ENCODE data around the gene VEGFC.

VEGFC gene

DNA sequence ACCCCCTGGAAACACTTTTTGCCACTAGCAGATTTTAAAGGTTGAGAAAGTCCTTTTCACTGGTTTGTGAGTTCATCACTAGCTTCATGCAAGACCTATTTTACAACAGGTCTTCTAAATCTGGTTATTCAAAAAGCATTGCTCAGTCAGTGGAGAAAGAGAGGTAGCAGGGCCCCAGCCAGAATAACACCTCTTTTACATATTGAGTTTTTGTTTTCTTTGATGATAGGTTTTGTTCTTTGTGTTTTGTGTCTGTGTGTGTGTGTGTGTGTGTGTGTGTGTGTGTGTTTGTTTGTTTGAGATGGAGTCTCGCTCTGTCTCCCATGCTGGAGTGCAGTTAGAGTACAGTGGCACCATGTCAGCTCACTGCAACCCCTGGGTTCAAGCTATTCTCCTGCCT is 2.7 kb upstream of the VEGFC start:
- DNase-seq, result no peak

DNA sequence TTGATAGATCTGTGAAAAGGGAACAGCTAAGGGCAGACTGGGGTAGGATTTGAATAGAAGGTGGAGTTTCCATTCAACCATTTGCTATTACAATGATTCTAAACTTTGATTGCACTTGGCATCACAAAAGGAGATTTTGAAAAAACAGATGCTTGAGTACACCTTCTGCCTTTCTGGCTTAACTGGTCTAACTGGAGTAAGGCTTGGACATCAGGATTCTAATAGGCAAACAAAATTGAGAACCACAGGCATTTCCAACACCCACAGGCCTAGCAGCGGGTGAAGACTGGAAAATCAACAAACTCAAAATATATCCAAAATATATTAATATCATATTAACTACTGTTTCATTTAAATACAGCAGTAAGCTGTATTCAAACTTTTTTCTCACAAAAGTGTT is 1.9 kb upstream of the VEGFC start:
- no peak for DNase-seq

DNA sequence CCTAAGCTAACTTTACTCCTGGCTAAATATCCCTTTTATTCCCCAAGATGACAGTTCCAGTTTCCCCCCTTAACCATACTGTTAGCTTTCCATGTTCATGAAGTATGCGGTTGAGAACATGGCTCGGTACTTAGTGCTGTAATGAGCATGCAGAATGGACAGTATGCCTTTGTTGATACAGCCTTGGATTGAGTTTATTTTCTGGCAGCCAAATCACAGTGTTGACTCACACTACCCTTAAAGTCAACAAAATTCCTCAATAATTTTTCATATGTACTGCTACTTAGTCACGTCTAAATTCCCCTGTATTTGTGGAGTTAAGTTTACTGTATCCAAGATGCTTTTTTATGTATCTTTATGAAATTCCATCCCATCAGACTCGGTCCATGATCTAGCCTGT is 1.4 kb upstream of the VEGFC start:
- no peak for DNase-seq

DNA sequence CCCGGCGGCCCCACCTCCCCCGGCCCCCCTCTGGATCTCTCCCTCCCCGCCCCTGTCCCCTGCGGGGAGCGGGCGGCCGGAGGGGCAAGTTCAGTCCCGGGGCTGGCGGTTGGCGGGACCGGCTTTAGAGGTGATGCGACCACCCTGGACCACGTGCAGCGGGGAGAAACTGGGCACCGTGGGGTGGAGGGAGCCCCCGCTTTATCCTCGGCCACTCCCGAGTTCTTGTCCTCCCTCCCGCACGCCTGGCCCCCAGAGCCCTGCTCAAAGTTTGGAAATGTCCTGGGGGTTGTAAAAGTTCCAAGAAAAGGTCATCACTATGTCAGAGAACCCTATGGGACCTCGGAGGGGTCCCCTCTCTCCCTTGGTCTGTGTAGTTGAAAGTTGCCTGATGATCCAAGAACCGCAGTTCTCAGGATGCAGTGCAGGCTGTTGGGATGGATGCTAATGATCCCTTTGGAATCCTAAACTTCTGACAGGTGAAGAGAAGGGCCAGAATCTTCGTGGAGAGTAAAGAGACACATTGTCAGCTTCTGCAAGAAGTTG is 411 bp upstream of the VEGFC start:
- DNase-seq, result no peak

DNA sequence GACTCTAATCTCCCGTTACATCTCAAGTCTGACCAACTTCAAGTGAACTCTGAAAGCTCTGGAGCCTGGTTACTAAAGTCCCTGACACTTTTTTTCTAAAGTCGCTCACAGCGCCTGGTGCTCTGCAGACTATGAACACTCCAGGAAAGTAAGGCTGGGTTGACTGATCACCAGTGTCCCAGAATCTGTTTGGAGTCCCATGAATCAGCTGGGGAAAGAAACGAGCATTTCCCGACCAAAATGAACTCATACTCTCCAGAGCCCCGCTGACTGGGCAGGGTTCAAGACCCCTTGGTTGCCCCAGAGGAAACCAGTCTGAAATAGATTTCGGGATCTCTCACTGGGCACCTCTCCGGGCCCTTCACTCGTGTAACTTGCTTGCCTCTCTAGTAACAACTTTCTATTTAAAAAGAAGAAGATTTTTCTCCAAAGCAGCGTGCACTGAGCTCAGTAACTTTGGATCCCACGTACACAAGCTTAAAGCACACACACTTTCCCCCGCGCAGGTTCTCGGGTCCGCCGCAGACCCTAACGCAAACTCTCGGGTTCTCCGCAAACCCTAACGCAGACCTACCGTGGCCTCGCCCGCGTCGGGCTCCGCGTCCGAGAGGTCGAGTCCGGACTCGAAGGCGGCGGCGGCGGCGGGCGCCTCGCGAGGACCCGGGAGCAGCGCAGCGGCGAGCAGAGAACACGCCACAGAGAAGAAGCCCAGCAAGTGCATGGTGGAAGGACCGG is 964 bp downstream of the VEGFC start:
- no peak for DNase-seq

DNA sequence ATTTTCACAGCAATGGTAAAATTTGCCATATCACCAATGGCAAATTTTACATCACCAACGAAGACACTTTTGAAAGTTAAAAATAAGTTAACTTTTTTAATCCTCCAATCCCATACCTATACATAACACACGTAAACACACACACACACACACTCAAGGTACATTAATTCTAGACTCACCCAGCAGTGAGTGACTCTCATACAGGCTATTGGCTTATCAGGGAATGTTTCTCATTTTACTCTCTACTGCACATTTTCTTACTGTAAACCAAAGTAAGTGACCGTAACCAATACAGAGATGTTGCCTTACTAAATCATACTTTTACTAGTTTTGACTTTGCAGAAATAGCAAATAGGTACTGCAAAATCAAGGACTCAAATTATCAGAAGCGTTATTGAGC is 2.3 kb downstream of the VEGFC start:
- no peak for DNase-seq

DNA sequence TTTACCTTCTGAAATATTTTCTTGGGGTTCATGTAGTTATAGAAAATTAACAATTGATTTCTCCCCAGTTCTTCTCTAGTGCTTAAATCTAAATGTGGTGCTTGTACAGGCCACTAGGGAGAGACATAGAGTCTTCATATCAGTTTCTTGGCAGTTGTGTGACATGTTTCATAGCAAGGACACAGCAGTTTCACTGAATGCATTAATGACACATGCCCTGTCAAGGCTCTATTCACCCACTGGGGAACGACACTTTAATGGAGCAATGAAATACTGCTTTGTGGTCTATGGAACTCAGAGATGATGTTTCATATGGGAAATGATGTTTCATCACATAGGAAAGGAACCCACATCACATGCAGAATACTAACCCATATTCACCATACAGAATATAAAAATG is 2.8 kb downstream of the VEGFC start:
- DNase-seq, result no peak

DNA sequence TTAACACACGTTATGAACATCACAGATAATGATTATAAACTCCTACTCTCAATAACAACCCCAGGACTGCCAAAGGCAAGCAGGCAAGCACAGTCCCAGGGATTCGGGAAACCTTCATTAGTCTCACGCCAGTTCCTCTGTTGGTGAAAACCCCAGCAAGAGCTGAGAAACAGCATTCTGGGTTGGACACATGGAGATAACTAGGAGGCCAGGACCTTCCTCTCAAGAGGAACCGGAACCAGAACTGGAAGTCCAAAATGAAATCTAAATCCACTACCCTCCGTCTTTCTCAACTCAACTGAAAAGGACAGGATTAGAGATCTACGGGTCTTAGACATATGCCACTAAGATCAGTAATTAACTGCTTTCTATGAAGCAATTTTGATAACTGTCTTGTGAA is 3.8 kb downstream of the VEGFC start:
- DNase-seq, result no peak

DNA sequence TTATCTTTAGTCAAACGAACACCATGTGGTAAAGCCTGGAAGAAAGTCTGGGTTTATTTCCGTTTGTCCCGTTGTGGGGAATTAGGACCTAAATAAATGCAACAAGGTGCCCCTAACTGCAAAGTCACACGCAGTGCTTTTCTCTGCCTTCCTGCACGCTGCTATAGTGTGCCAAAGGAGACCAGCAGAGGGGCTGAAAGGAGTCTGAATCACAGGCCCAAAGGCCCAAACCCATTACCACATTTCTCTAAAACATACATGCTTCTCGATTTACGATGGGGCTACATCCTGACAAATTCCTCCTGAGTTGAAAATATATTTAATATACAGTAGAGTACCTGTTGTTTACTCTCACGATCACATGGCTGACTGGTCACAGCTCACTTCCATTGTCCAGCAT is 4.5 kb downstream of the VEGFC start:
- no peak for DNase-seq

DNA sequence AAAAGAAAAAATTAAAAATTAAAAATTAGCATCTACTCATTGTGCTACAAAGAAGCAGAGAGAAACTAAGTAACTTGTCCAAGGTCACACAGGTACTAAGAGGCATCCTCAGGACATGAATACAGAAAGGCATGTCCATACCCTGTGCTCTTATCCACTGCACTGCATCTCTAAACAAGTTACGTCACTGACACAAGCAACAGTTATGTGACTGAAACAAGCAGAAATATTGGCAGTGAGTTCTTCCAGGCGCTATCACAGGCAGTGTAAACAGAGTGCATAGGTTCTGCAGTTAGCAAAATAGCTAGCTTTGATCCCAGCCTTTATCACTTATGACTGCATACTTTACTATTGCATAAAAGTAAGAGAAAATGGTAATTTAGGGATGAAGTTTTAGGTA is 7.9 kb downstream of the VEGFC start:
- DNase-seq, result no peak

DNA sequence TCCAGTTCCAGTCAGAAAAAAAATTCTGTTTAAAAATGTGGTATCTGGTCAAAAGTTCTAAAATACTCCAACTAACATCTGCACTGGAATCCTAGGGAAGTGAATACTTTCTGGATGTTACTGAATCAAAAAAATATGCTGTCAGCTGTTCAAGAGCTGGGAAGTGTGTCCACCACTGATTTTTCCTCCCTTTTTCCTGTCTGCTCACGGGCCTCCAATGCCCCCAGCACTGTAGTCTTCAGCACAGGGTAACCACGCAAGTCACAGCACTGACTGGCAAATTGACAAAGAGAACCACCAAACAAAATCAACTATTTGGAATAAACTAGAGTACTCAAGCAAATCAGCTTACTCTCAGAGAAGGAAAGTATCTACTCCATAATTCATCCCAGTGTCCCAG is 9.9 kb downstream of the VEGFC start:
- DNase-seq, result no peak

DNA sequence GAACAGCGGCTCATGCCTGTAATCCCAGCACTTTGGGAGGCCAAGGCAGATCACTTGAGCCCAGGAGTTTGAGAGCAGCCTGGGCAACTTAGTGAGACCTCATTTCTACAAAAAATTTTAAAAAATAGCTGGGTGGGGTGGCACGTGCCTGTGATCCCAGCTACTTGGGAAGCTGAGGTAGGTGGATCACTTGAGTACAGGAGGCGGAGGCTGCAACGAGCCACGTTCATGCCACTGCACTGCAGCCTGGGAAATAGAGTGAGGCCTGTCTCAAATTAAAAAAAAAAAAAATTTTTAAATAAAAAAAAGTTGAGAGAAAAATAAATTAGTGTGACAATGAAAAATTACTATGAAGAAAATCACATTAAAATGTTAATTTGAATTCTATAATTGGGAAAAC is 10.5 kb downstream of the VEGFC start:
- DNase-seq, result no peak

DNA sequence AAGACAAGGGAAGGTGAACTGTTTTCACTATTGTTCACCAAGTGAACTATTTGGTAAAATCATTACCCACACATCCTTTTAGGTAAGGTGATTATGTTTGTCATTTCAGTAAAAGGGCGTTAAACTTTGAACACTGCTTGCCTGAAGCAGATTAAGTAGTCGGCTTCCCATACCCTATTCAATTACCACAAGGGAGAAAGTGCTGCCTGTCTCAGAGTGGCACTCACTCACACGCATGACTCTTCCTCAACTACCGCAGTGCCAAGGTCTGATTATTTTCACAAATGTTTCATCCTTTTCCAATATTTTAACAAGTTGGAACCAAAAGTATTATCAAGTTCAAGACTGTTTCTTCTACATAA is 11.0 kb downstream of the VEGFC start:
- no peak for DNase-seq

DNA sequence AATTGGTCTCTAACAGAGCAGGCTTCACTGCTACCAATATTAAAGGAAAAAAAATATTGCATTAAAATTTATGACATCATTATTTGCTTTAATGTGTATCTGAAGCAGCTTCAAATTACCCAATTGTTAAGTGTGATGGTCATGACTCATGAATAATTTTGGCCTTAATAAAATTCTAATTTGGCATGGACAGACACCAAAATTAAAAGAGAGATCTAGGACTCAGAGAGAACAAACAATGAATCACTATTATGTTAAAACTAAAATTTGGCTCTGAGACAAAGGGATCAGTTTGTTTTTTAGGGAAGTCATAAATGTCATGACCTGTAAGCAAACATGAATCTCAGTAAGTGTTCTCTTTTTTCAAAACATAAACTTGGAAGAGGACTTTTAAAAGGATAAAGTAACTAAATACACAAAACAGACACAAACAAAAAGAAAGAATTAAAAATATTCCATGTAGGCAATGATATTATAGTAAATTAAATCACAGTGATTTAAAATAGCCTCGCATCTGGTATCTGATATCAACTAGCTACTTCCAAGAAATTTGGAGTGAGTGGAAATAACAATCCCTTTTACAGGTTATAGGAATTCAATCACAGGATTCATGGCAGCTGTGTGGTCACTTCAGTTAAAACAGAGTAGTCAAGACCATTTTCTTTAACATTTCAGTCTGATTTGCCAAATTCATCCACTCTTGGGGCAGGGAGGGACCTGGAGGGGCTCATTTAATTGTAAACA is 11.6 kb downstream of the VEGFC start:
- DNase-seq, result no peak

DNA sequence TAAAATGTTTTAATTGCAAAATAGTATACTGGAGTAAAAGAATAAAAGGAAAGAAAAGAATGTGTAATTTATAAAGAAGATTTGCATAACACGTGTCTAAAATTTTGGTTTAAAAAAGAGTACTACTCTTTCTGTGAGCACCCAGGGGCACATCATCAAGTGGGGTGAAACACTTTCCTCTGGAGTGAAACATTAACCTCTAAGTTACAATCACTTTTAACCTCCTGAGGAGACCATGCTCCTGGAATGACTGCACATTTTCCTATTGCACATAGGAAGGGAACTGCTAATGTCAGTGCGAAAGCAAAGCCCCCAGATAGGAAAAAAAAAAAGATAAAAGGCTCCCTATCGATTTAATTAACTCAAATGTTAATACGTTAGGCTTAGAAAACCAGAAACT is 13.3 kb downstream of the VEGFC start:
- no peak for DNase-seq

DNA sequence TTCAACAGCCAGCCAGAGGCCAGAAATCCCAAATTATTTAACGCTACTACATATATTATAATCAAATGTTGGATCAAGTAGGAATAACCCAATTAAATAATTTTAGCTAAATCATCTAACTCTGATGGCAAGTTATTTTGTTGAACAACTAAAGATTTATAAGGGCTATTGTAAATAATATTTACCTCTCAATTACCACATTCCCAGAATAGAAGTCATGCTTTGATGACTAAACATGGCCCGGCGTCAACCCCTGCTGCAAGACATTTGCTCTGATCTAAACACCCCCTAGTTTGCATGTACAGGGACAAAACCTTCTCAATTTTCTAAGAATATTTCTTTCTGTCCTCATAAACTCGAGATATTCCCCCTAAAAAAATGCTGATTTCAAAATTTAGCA is 14.2 kb downstream of the VEGFC start:
- no peak for DNase-seq

DNA sequence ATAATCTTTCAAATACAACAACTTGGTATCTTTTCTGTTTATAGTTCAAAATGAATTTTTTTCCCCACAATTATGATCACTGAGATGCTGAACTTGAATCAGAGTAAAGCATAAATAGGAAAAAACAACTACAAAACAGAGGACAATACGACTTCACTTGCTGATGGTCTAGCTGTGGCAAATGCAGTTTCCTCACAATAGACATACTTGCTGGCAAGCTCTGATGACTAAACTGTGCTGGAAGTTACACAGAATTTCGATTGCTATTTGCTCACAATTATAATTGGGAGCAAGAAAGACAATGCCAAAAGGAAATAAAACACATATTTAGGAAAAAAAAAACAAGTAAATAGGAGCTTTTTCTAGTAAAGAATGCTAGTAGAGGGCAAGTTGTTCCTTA is 14.7 kb downstream of the VEGFC start:
- DNase-seq, result no peak

DNA sequence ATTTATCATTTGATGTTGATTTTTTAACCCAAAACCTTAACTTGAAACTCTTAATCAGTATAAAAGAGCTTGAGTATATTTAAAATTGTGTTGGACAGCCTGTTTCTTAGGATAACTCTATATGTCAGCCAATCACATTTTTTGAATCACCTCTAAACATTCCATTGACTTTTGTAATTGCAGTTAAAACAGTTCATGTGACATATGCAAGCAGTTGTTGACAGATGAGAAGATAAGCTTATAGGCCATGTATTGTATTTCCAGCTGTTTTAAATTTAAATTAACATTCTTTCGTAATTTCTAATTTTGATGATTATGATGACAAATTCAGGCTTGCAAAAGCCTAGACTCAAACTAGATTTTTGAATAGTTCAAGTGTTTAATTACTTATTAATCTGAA is 17.4 kb downstream of the VEGFC start:
- no peak for DNase-seq

DNA sequence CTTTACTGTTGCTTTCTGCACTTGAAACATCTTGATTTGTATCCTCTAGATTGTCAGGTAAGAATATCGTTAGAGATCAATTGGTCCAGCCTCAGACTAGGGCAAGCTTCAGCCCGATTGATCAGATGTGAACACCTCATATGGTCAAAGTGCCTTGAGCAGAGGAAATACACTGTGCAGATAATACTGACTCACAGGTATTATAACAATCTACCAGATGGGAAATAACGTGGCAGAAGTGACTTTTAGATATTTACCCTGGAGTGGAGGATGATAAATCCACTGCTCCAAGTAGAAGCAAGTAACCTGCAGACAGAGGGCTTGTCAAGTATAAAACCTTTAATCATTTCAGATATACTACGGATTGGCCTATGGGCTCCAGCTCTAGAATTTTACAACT is 17.9 kb downstream of the VEGFC start:
- DNase-seq, result no peak

DNA sequence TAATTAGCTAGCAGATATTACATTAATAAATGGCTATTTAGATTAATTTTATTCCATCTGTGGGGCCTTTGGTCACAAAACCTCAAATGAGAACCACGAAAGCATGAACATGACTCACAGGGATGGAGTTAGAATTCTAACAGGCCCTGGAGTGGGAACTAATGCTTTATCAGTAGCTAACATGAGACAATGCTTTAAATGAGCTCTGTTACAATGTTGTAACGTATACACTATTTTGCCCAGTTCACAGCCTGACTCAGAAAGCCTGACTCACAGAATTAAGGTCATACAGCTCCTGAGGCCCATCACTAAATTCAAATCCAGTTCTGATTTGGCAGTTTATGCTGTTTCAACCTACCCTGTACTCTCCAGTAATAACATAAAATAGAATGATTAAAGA is 23.2 kb downstream of the VEGFC start:
- no peak for DNase-seq

DNA sequence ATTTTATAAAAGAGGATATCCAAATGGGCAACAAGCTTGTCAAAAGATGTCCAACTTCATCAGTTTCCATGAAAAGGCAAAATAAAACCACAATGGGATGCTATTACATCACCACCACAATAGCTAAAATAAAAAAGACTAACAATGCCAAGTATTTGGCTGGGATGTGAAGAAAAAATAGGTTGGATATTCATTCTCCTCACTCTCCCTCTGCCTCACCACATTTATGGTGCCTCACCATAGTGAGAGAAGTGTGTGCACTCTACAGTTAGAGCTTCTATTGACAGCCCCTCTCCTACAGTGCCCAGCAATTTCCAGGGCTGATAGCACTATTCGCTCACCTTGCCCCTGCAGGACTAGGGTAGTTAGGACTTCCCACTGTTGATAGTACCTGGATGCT is 25.5 kb downstream of the VEGFC start:
- DNase-seq, result no peak

DNA sequence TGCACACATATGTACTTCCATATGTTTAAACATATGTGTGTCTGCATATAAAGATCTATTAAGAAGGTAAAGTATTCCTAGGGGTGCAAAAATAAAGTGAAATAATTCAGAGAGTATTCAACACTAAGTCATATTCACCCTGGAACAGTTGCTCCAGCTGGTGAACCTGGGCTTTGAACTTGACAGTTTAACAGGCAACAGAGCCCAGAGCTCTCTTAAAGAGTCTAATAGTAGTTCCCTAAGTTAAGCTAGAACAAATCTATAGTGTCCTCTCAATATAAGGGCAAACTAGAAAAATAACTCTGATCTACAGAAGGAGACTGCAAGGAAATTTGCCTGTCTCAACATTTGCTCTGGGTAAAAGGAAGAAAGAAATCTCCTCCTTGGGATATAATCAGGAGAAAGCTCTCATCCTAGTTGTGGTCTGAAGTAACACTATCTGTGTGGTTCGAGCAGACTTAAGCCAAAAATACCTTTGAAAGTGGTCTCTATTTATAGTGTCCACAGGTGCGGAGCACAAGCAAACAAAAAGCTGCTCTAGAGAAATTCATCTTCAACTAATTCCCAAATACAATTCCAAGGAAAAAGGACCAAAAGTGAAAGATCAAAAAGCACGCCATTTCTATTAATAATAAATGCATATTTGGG is 29.9 kb downstream of the VEGFC start:
- no peak for DNase-seq

DNA sequence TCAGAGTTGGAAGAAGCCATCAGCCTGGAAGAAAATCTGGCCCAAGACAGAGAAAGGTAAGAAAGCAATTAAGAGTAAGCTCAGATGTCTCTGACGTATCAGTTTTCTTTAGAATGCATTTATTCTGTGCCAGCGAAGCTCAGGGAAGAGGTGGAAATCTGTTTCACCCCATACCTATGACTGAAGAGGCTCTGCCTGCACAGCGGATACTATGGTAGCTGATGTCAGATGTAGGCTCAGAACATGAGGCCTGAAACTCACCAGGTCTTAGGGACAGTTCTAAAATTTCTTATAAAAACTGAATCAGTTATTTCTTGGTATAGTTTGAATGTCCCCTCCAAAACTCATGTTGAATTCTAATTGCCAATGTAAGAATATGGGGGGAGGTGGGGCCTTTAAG is 30.9 kb downstream of the VEGFC start:
- DNase-seq, result no peak

DNA sequence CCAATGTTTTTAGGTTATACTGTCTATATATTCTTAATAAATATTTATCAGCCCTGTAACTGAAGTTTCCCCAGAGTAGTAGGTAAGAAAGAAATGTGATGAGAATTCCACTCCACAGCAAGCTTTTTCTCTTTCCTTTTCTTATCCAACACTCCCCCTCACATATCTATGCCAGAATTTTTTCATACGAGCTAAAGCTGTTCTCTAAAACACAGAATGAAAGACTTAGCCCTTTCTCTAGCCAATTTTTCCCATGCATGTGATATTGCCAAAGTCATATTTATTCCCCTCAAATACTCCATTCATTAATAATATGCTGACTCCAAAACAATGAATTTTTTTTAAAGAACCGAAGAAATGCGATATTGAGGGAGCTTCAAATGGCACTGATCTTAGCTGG is 32.3 kb downstream of the VEGFC start:
- no peak for DNase-seq
